OCI-LY7 (cell line): ENCODE results near the gene UNC79.

Experiments used
- CTCF ChIP-seq: fragments of 200-600 bp; sonication (generic); conservative IDR thresholded peaks from 2 replicates; pipeline ENCODE4 v1.5.1; 2014; ENCODE audit warnings: mild to moderate bottlenecking, antibody characterized with exemption, low read length, moderate library complexity, mixed read lengths
- EZH2phosphoT487 ChIP-seq: fragments of 200-600 bp; sonication (generic); IDR thresholded peaks from 2 replicates; pipeline ENCODE4 v1.6.1; 2018; ENCODE audit warnings: low read depth, borderline replicate concordance, mild to moderate bottlenecking, mixed run types, antibody characterized with exemption, low read length, moderate library complexity, mixed read lengths

GRCh38 chr14:93527203-93527607 lies 96.5 kb downstream of the UNC79 start:
- no peak for TF ChIP-seq CTCF
- TF ChIP-seq EZH2phosphoT487 = no peak
